GM10847 (cell line): ENCODE measurements around the gene STIM2.

Experiments
- POLR2A ChIP-seq: IDR thresholded peaks from 2 replicates; pipeline ENCODE4 v1.6.1; 2011; ENCODE audit not compliant: insufficient read length; ENCODE audit errors: extremely low read depth

STIM2 gene

GRCh38 chr4:26878794-26879391 is 18.3 kb downstream of the STIM2 start:
- TF ChIP-seq POLR2A, result no peak

- no peak for TF ChIP-seq POLR2A
Observed at GRCh38 chr4:26879805-26880204, 19.2 kb downstream of the STIM2 start.

- TF ChIP-seq POLR2A, result no peak
Observed at GRCh38 chr4:26884026-26884425, 23.4 kb downstream of the STIM2 start.

GRCh38 chr4:26884486-26884988 is 23.9 kb downstream of the STIM2 start:
- no peak for TF ChIP-seq POLR2A

- TF ChIP-seq POLR2A, result no peak
Observed at GRCh38 chr4:26885912-26886274, 25.3 kb downstream of the STIM2 start.

GRCh38 chr4:26887143-26887542 is 26.5 kb downstream of the STIM2 start:
- no peak for TF ChIP-seq POLR2A

- TF ChIP-seq POLR2A, result no peak
Observed at GRCh38 chr4:26887809-26888208, 27.2 kb downstream of the STIM2 start.

GRCh38 chr4:26889356-26889755 is 28.7 kb downstream of the STIM2 start:
- TF ChIP-seq POLR2A, result no peak

- TF ChIP-seq POLR2A, result no peak
Observed at GRCh38 chr4:26891054-26891453, 30.4 kb downstream of the STIM2 start.

GRCh38 chr4:26891867-26892266 is 31.2 kb downstream of the STIM2 start:
- no peak for TF ChIP-seq POLR2A

GRCh38 chr4:26892480-26893150 is 32.0 kb downstream of the STIM2 start:
- TF ChIP-seq POLR2A, result no peak

- no peak for TF ChIP-seq POLR2A
Observed at GRCh38 chr4:26893491-26893890, 32.9 kb downstream of the STIM2 start.

- no peak for TF ChIP-seq POLR2A
Observed at GRCh38 chr4:26896636-26897035, 36.0 kb downstream of the STIM2 start.

- TF ChIP-seq POLR2A, result no peak
Observed at GRCh38 chr4:26899991-26900390, 39.4 kb downstream of the STIM2 start.

GRCh38 chr4:26900765-26901164 is 40.1 kb downstream of the STIM2 start:
- no peak for TF ChIP-seq POLR2A

- TF ChIP-seq POLR2A, result no peak
Observed at GRCh38 chr4:26905172-26905571, 44.5 kb downstream of the STIM2 start.
